OCI-LY7 (cell line): ENCODE measurements around the gene STX8. TPM values are rescaled to one million over a fixed set of nuclear protein-coding genes. Genes with fewer than 3 reads are reported as not detected.

Experiments used
- BruUV-seq: library from RNA; stranded (reverse); fragments of 400-500 nt; replicated peaks from 2 replicates; lab custom pipeline; 2021; lab: Mats Ljungman, UMichigan
- CTCF ChIA-PET: fragments of 300-600 bp; sonication (Branson Sonifier 250); formaldehyde crosslinking; loops from one replicate; lab custom pipeline; 2022; ENCODE audit warnings: antibody characterized with exemption; ENCODE audit not compliant: unreplicated experiment; lab: Charles Lee
- POLR2A ChIA-PET: fragments of 300-600 bp; sonication (Branson Sonifier 250); formaldehyde crosslinking; loops from one replicate; lab custom pipeline; 2022; ENCODE audit warnings: antibody characterized with exemption; lab: Charles Lee
- DNase-seq: peaks from one replicate; pipeline ENCODE4 v3.0.0-alpha.2; 2015; ENCODE audit warnings: low spot score
- H2AFZ ChIP-seq: fragments of 200-600 bp; sonication (generic), shearing (Covaris generic); 2 replicates; pipeline ENCODE4 v1.6.1; 2014; ENCODE audit warnings: mild to moderate bottlenecking, antibody characterized with exemption, low read length, moderate library complexity
- H3K27ac ChIP-seq: fragments of 200-600 bp; sonication (generic); 2 replicates; pipeline ENCODE4 v1.5.1; 2014; ENCODE audit warnings: mixed run types, low read depth, mild to moderate bottlenecking, moderate library complexity, low read length, inconsistent platforms; ENCODE audit not compliant: poor library complexity, severe bottlenecking
- H3K36me3 ChIP-seq: fragments of 200-600 bp; sonication (generic); 2 replicates; pipeline ENCODE4 v1.6.1; 2014; ENCODE audit warnings: mild to moderate bottlenecking, antibody characterized with exemption, low read length, moderate library complexity, mixed read lengths; ENCODE audit not compliant: insufficient read depth
- H3K4me1 ChIP-seq: fragments of 200-600 bp; sonication (generic); 2 replicates; pipeline ENCODE4 v1.5.1; 2014; ENCODE audit warnings: mild to moderate bottlenecking, low read length; ENCODE audit not compliant: insufficient read depth, poor library complexity, severe bottlenecking
- H3K4me2 ChIP-seq: fragments of 200-600 bp; sonication (generic); 2 replicates; pipeline ENCODE4 v1.6.1; 2014; ENCODE audit warnings: mild to moderate bottlenecking, low read length
- H3K4me3 ChIP-seq: fragments of 200-600 bp; sonication (generic); 2 replicates; pipeline ENCODE4 v1.5.1; 2014; ENCODE audit warnings: mild to moderate bottlenecking, low read depth, low read length; ENCODE audit not compliant: poor library complexity, severe bottlenecking
- H3K79me2 ChIP-seq: fragments of 200-600 bp; sonication (generic); 2 replicates; pipeline ENCODE4 v1.6.1; 2016; ENCODE audit warnings: low read depth, mild to moderate bottlenecking, low read length, moderate library complexity, mixed read lengths; ENCODE audit not compliant: insufficient read depth
- H3K9me2 ChIP-seq: fragments of 200-600 bp; sonication (generic); 2 replicates; pipeline ENCODE4 v1.6.1; 2016; ENCODE audit warnings: mild to moderate bottlenecking, low read length, mixed read lengths; ENCODE audit not compliant: insufficient read depth
- H3K9me3 ChIP-seq: fragments of 200-600 bp; sonication (generic); 2 replicates; pipeline ENCODE4 v1.6.1; 2014; ENCODE audit warnings: mild to moderate bottlenecking, mixed run types, low read length, mixed read lengths
- H4K20me1 ChIP-seq: fragments of 200-600 bp; sonication (generic); 2 replicates; pipeline ENCODE4 v1.6.1; 2014; ENCODE audit warnings: mild to moderate bottlenecking, antibody characterized with exemption, low read length, moderate library complexity, mixed read lengths; ENCODE audit not compliant: insufficient read depth
- EZH2phosphoT487 ChIP-seq: fragments of 200-600 bp; sonication (generic); IDR thresholded peaks from 2 replicates; pipeline ENCODE4 v1.6.1; 2018; ENCODE audit warnings: low read depth, borderline replicate concordance, mild to moderate bottlenecking, mixed run types, antibody characterized with exemption, low read length, moderate library complexity, mixed read lengths
- intact Hi-C: fragments of 100-400 bp; cut with micrococcal nuclease; formaldehyde crosslinking; loops from one replicate; pipeline ENCODE4 v1.10.0; 2022; ENCODE audit not compliant: unreplicated experiment
- total RNA-seq, 2 experiments: library from RNA; depleted of rRNA in 1 of 2; stranded (reverse); fragments of >200 nt in 1 of 2; shearing (Covaris generic) in 1 of 2; gene quantifications; 2 replicates each; pipeline ENCODE4 v1.2.3, GENCODE V29; 2014 to 2022
- TF ChIP-seq, protein P1 (sequence below): fragments of 200-600 bp; sonication (generic); conservative IDR thresholded peaks from 2 replicates; pipeline ENCODE4 v1.5.1; 2014; ENCODE audit warnings: mild to moderate bottlenecking, antibody characterized with exemption, low read length, moderate library complexity, mixed read lengths

Gene STX8
- total RNA-seq, 2 experiments from 2014 or later: 56.7 to 69.0 TPM

DNA sequence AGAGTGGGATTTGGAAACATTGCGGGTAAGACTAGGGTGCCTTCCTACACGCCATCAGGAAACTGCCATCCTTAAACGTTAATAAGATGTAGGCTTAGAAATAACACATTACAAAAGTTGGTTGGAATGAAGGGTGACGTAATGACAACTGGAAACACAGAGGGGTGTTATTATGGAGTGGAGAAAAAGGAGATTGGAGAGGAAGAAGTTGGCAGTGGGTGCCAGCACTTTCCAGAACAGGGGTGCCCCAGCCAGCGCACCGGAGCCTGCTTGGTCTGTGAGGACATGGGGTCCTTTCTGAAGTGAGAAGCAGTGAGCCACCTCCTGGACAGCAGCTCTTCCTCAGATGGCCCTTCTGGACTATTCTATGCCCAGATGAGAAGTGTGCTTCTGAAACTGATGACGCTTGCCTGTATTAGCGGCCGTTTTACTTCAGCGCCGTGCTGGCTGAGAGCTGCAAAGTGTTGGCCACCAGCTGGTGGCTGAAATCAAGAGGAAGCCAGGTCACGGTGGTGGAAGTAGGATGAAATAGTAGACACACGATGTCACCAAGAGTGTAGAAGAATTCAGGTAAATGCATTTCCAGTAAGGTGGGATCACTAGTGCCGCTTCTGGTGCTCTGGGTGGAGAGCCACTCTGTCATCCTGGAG lies 309.5 kb downstream of the STX8 start:
- Histone ChIP-seq H3K36me3 (no peaks in the 10 kb centered on the region), H2AFZ (no peak overlapping the region), H3K79me2 (no peaks in the 10 kb centered on the region), H4K20me1 (no peaks in the 10 kb centered on the region), H3K9me3 (no peaks in the 10 kb centered on the region), H3K27ac (no peak overlapping the region), H3K9me2 (no peaks in the 10 kb centered on the region), H3K4me3 (no peak overlapping the region), H3K4me1 (no peaks in the 10 kb centered on the region), H3K4me2 (no peak overlapping the region)
- POLR2A ChIA-PET: no interaction called here
- DNase-seq: no peak
- CTCF ChIA-PET: no interaction called here
- TF ChIP-seq, protein P1, sequence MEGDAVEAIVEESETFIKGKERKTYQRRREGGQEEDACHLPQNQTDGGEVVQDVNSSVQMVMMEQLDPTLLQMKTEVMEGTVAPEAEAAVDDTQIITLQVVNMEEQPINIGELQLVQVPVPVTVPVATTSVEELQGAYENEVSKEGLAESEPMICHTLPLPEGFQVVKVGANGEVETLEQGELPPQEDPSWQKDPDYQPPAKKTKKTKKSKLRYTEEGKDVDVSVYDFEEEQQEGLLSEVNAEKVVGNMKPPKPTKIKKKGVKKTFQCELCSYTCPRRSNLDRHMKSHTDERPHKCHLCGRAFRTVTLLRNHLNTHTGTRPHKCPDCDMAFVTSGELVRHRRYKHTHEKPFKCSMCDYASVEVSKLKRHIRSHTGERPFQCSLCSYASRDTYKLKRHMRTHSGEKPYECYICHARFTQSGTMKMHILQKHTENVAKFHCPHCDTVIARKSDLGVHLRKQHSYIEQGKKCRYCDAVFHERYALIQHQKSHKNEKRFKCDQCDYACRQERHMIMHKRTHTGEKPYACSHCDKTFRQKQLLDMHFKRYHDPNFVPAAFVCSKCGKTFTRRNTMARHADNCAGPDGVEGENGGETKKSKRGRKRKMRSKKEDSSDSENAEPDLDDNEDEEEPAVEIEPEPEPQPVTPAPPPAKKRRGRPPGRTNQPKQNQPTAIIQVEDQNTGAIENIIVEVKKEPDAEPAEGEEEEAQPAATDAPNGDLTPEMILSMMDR: no peak
- TF ChIP-seq EZH2phosphoT487: no peak
- intact Hi-C loops: no loop called here
- BruUV-seq: no TSS peak

- no peaks in the 10 kb centered on the region for H3K9me2 ChIP-seq
- no peak overlapping the region for H3K4me2 ChIP-seq
- H3K36me3 ChIP-seq: no peaks in the 10 kb centered on the region
- H3K4me1 ChIP-seq: no peaks in the 10 kb centered on the region
- DNase-seq: no peak
- no peaks in the 10 kb centered on the region for H3K9me3 ChIP-seq
- no peak overlapping the region for H3K4me3 ChIP-seq
- TF ChIP-seq, protein P1: no peak
- TF ChIP-seq EZH2phosphoT487: no peak
- no peak overlapping the region for H3K27ac ChIP-seq
- ChIA-PET CTCF (no interaction called here), POLR2A (no interaction called here)
- H2AFZ ChIP-seq: no peak overlapping the region
- intact Hi-C loops: no loop called here
- no peaks in the 10 kb centered on the region for H3K79me2 ChIP-seq
- H4K20me1 ChIP-seq: no peaks in the 10 kb centered on the region
- no TSS peak for BruUV-seq
Observed at GRCh38 chr17:9261081-9262012, 314.3 kb downstream of the STX8 start.

GRCh38 chr17:9259419-9259818 lies 316.2 kb downstream of the STX8 start:
- H3K4me2 ChIP-seq: no peak overlapping the region
- H3K4me3 ChIP-seq: no peak overlapping the region
- no peaks in the 10 kb centered on the region for H3K4me1 ChIP-seq
- H3K27ac ChIP-seq: no peak overlapping the region
- no peaks in the 10 kb centered on the region for H3K9me3 ChIP-seq
- H3K36me3 ChIP-seq: no peaks in the 10 kb centered on the region
- H4K20me1 ChIP-seq: no peaks in the 10 kb centered on the region
- no TSS peak for BruUV-seq
- no peaks in the 10 kb centered on the region for H3K79me2 ChIP-seq
- TF ChIP-seq, protein P1: no peak
- TF ChIP-seq EZH2phosphoT487: no peak
- CTCF ChIA-PET: no interaction called here
- DNase-seq: no peak
- intact Hi-C loops: no loop called here
- no peak overlapping the region for H2AFZ ChIP-seq
- no peaks in the 10 kb centered on the region for H3K9me2 ChIP-seq
- POLR2A ChIA-PET: no interaction called here
